ENCODE data around the gene FAM162A. TPM values are rescaled to one million over a fixed set of nuclear protein-coding genes. Genes with fewer than 3 reads are reported as not detected.

The FAM162A gene
- total and polyA plus RNA-seq, 9 of the 15 experiments (the other 6 are each of a cell fraction or from before 2014, with no cell fraction given) = 37.5 to 211 (median 101) TPM

DNA sequence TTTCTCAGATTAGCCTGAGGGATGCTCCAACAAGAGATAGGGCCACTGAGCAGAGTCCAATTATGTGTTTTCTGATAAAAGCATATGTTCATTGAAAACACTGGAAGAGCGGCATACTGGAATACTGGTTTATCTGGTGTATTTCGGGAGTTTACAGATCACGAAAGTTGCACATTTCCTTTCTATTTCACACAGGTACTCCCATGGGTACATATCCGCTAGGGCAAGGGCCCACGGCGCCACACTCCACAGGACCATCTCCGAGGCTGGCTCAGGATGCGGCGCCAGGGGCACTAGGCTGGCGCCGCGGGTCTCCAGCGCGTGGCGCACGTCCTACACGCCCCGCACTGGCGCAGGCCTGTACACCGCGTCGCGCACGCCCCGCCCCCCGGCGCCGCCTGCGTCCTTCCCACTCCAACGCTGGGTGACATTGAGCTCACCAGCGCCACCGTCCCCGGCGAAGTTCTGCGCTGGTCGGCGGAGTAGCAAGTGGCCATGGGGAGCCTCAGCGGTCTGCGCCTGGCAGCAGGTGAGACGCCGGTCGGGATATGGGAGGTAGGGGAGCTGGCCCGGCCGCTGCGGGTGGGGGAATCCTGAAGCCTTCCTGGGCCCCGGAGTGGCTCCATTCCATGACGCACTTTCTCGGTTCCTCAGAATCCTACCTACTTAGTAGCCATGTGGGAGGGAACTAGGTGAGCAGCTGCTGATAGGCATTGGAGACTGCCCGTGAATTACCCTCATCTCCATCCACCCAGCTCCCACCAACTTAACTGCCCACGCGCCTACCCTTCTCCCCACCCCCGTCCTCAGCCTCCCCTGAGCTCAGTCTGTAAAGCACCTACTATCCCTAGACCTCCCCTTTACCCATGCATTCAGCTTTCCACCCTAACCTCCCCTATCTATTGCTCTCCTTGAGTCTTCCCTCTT, at the start of gene FAM162A (continued):
- TF ChIP-seq, protein P1, sequence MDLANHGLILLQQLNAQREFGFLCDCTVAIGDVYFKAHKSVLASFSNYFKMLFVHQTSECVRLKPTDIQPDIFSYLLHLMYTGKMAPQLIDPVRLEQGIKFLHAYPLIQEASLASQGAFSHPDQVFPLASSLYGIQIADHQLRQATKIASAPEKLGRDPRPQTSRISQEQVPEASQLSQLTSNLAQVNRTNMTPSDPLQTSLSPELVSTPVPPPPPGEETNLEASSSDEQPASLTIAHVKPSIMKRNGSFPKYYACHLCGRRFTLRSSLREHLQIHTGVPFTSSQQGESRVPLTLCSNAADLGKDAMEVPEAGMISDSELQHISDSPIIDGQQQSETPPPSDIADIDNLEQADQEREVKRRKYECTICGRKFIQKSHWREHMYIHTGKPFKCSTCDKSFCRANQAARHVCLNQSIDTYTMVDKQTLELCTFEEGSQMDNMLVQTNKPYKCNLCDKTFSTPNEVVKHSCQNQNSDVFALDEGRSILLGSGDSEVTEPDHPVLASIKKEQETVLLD (IDR thresholded peaks at IDR 0.05) = peak; percentile 55; the same call in 1 of the 2 replicates
- TF ChIP-seq, protein P2, sequence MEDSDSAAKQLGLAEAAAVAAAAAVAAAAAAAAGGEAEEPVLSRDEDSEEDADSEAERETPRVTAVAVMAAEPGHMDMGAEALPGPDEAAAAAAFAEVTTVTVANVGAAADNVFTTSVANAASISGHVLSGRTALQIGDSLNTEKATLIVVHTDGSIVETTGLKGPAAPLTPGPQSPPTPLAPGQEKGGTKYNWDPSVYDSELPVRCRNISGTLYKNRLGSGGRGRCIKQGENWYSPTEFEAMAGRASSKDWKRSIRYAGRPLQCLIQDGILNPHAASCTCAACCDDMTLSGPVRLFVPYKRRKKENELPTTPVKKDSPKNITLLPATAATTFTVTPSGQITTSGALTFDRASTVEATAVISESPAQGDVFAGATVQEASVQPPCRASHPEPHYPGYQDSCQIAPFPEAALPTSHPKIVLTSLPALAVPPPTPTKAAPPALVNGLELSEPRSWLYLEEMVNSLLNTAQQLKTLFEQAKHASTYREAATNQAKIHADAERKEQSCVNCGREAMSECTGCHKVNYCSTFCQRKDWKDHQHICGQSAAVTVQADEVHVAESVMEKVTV (CRISPR knock-in tag; IDR thresholded peaks at IDR 0.05) = no peak
- TF ChIP-seq, protein P3, sequence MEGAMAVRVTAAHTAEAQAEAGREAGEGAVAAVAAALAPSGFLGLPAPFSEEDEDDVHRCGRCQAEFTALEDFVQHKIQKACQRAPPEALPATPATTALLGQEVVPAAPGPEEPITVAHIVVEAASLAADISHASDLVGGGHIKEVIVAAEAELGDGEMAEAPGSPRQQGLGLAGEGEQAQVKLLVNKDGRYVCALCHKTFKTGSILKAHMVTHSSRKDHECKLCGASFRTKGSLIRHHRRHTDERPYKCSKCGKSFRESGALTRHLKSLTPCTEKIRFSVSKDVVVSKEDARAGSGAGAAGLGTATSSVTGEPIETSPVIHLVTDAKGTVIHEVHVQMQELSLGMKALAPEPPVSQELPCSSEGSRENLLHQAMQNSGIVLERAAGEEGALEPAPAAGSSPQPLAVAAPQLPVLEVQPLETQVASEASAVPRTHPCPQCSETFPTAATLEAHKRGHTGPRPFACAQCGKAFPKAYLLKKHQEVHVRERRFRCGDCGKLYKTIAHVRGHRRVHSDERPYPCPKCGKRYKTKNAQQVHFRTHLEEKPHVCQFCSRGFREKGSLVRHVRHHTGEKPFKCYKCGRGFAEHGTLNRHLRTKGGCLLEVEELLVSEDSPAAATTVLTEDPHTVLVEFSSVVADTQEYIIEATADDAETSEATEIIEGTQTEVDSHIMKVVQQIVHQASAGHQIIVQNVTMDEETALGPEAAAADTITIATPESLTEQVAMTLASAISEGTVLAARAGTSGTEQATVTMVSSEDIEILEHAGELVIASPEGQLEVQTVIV (CRISPR knock-in tag; IDR thresholded peaks at IDR 0.05; ENCODE audit: borderline replicate concordance) = no peak
- TF ChIP-seq, protein P4, sequence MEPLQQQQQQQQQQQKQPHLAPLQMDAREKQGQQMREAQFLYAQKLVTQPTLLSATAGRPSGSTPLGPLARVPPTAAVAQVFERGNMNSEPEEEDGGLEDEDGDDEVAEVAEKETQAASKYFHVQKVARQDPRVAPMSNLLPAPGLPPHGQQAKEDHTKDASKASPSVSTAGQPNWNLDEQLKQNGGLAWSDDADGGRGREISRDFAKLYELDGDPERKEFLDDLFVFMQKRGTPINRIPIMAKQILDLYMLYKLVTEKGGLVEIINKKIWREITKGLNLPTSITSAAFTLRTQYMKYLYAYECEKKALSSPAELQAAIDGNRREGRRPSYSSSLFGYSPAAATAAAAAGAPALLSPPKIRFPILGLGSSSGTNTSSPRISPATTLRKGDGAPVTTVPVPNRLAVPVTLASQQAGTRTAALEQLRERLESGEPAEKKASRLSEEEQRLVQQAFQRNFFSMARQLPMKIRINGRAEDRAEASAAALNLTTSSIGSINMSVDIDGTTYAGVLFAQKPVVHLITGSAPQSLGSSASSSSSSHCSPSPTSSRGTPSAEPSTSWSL (CRISPR knock-in tag; IDR thresholded peaks at IDR 0.05; ENCODE audit: borderline replicate concordance) = no peak
- TF ChIP-seq, protein P5, sequence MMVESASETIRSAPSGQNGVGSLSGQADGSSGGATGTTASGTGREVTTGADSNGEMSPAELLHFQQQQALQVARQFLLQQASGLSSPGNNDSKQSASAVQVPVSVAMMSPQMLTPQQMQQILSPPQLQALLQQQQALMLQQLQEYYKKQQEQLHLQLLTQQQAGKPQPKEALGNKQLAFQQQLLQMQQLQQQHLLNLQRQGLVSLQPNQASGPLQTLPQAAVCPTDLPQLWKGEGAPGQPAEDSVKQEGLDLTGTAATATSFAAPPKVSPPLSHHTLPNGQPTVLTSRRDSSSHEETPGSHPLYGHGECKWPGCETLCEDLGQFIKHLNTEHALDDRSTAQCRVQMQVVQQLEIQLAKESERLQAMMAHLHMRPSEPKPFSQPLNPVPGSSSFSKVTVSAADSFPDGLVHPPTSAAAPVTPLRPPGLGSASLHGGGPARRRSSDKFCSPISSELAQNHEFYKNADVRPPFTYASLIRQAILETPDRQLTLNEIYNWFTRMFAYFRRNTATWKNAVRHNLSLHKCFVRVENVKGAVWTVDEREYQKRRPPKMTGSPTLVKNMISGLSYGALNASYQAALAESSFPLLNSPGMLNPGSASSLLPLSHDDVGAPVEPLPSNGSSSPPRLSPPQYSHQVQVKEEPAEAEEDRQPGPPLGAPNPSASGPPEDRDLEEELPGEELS (CRISPR knock-in tag; IDR thresholded peaks at IDR 0.05; ENCODE audit: borderline replicate concordance) = peak; percentile 46; the same call in 1 of the 2 replicates
- TF ChIP-seq BACH1 (tag; IDR thresholded peaks at IDR 0.05) (no peak), E2F3 (CRISPR knock-in tag; IDR thresholded peaks at IDR 0.05) (no peak), MYNN (IDR thresholded peaks at IDR 0.05) (peak; percentile 55; the same call in 1 of the 2 replicates), MYNN (CRISPR knock-in tag; IDR thresholded peaks at IDR 0.05) (no peak), SUPT5H (IDR thresholded peaks at IDR 0.05) (peak; percentile 70), NFE2 (IDR thresholded peaks at IDR 0.05; ENCODE audit: low read depth) (no peak), TAF9B (IDR thresholded peaks at IDR 0.05; ENCODE audit: partially characterized antibody) (peak; percentile 53), ZNF586 (CRISPR knock-in tag; conservative IDR thresholded peaks at IDR 0.05) (no peak)
- TF ChIP-seq, protein P6, sequence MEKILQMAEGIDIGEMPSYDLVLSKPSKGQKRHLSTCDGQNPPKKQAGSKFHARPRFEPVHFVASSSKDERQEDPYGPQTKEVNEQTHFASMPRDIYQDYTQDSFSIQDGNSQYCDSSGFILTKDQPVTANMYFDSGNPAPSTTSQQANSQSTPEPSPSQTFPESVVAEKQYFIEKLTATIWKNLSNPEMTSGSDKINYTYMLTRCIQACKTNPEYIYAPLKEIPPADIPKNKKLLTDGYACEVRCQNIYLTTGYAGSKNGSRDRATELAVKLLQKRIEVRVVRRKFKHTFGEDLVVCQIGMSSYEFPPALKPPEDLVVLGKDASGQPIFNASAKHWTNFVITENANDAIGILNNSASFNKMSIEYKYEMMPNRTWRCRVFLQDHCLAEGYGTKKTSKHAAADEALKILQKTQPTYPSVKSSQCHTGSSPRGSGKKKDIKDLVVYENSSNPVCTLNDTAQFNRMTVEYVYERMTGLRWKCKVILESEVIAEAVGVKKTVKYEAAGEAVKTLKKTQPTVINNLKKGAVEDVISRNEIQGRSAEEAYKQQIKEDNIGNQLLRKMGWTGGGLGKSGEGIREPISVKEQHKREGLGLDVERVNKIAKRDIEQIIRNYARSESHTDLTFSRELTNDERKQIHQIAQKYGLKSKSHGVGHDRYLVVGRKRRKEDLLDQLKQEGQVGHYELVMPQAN (IDR thresholded peaks at IDR 0.05; ENCODE audit: borderline replicate concordance) = 0 out of 2 replicates have a peak, but pooled peaks have one; percentile 43

Measured in K562 (cell line).